ENCODE data around the gene ELOVL6. TPM values are rescaled to one million over a fixed set of nuclear protein-coding genes. Genes with fewer than 3 reads are reported as not detected.
"Not testable (repeated sequence)": the region's sequence is repeated elsewhere in the genome, so short reads cannot be mapped to it uniquely, and the experiment has no call there.

ELOVL6 gene
- total RNA-seq, 1 donor from 2014 or later, result 25.5 TPM

DNA sequence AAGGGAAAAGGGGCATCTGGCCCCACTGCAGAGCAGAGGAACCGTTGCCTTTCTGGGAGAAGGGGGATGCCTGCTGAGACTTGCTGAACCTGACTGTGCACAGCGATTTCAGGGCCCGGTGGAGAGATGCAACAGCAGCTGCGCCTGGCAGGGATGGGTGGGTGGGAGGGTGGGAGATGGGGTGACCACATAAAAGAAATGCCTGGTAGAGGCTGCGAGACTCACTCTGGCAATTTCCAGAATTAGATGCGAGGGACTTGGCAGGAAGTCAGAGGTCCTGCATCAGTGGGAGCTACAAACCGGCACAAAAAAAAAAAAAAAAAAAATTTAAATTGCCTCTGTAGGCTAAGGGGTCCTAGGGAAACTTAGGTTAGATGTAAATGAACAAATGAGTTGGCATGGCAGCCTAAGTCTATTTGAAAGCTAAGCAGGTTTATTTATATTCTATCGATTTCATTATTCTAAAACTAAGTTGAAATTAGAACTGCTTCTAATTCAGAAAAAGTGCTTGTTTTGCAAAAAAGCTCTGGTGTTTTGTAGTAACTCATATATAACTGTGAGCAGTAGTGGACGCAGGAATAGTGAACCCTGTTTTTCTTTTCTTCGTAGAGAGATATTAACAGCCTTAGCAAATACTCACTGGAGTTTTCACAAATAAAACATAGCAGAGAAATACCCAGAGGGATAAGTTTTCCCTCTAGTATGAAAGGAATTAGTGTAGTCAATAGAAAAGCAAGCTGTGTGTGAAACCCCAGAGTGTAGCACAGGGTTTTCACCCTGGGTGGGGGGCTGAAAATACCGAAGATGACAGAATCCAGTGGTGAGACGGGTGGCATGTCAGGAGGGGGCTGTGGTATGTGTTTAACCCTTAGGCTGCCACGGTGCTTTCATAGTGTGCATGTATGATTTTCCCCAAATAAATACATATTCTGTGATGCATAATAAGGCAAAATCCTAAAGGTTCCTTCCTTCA, 155.6 kb downstream of the ELOVL6 start:
- H3K27ac Mint-ChIP-seq (ENCODE audit: unreplicated experiment), result no peak overlapping the region
- Histone ChIP-seq H3K27ac (ENCODE audit: low read depth, low read length) (no peak overlapping the region), H3K27me3 (ENCODE audit: insufficient read depth, low read length) (no peaks in the 10 kb centered on the region), H2AFZ (ENCODE audit: low read depth, low read length) (no peak overlapping the region), H3K4me2 (ENCODE audit: low read length) (peak overlapping the region; percentile 0), H3K4me1 (ENCODE audit: insufficient read depth, low read length) (peaks cover 5% of the 10 kb centered on the region), H3K36me3 (ENCODE audit: insufficient read depth, low read length) (no peaks in the 10 kb centered on the region), H3K9ac (ENCODE audit: low read length) (no peak overlapping the region), H3K79me2 (ENCODE audit: insufficient read depth, low read length) (no peaks in the 10 kb centered on the region), H4K20me1 (ENCODE audit: insufficient read depth, low read length) (no peaks in the 10 kb centered on the region), H3K9me3 (ENCODE audit: insufficient read depth, low read depth, low read length) (no peaks in the 10 kb centered on the region), H3K4me3 (ENCODE audit: insufficient read depth, low read depth, low read length) (no peak overlapping the region)
- DNase-seq (ENCODE audit: low read depth) (no peak), FAIRE-seq (no peak)
- no peaks in the 10 kb centered on the region for H3K27me3 Mint-ChIP-seq (ENCODE audit: low read depth, unreplicated experiment)
- no peaks in the 10 kb centered on the region for H3K36me3 Mint-ChIP-seq (ENCODE audit: low read depth, unreplicated experiment)
- H3K4me3 Mint-ChIP-seq (ENCODE audit: unreplicated experiment), result no peak overlapping the region
- H3K9me3 Mint-ChIP-seq (ENCODE audit: unreplicated experiment), result no peaks in the 10 kb centered on the region
- peaks cover 17% of the 10 kb centered on the region for H3K4me1 Mint-ChIP-seq (ENCODE audit: low read depth, unreplicated experiment)
- TF ChIP-seq, protein P1, sequence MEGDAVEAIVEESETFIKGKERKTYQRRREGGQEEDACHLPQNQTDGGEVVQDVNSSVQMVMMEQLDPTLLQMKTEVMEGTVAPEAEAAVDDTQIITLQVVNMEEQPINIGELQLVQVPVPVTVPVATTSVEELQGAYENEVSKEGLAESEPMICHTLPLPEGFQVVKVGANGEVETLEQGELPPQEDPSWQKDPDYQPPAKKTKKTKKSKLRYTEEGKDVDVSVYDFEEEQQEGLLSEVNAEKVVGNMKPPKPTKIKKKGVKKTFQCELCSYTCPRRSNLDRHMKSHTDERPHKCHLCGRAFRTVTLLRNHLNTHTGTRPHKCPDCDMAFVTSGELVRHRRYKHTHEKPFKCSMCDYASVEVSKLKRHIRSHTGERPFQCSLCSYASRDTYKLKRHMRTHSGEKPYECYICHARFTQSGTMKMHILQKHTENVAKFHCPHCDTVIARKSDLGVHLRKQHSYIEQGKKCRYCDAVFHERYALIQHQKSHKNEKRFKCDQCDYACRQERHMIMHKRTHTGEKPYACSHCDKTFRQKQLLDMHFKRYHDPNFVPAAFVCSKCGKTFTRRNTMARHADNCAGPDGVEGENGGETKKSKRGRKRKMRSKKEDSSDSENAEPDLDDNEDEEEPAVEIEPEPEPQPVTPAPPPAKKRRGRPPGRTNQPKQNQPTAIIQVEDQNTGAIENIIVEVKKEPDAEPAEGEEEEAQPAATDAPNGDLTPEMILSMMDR (IDR thresholded peaks at IDR 0.05; ENCODE audit: insufficient read depth, low read depth, low read length), result no peak
- no peak for TF ChIP-seq EZH2 (IDR thresholded peaks at IDR 0.05; ENCODE audit: insufficient read depth, low read length)

DNA sequence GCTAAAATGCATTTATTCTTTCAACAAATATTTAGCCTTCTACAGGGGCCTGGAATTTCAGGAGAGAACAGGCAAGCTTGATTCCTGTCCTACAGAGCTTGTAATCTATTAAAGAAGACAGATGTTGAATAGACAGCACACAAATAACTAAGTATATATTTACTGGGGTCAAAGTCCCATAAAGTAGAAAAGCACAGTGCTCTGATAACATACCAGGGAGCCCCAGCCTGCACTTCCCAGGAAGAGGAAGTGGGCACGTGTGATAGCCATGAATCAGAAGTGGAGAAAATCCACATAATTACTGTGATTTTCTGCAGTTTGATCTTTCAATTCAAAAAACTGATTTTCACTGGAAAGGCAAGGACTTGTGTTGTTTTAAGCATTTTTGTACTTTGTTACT, 156.7 kb downstream of the ELOVL6 start:
- no peak overlapping the region for H3K9ac ChIP-seq (ENCODE audit: low read length)
- H3K27me3 Mint-ChIP-seq (ENCODE audit: low read depth, unreplicated experiment), result peaks cover 2% of the 10 kb centered on the region
- H3K79me2 ChIP-seq (ENCODE audit: insufficient read depth, low read length), result no peaks in the 10 kb centered on the region
- DNase-seq (ENCODE audit: low read depth), result no peak
- H3K36me3 Mint-ChIP-seq (ENCODE audit: low read depth, unreplicated experiment), result no peaks in the 10 kb centered on the region
- no peaks in the 10 kb centered on the region for H3K27me3 ChIP-seq (ENCODE audit: insufficient read depth, low read length)
- H3K4me3 ChIP-seq (ENCODE audit: insufficient read depth, low read depth, low read length), result no peak overlapping the region
- H3K27ac ChIP-seq (ENCODE audit: low read depth, low read length), result no peak overlapping the region
- no peak for FAIRE-seq
- TF ChIP-seq, protein P1 (IDR thresholded peaks at IDR 0.05; ENCODE audit: insufficient read depth, low read depth, low read length), result no peak
- no peak for TF ChIP-seq EZH2 (IDR thresholded peaks at IDR 0.05; ENCODE audit: insufficient read depth, low read length)
- H2AFZ ChIP-seq (ENCODE audit: low read depth, low read length), result no peak overlapping the region
- H3K9me3 ChIP-seq (ENCODE audit: insufficient read depth, low read depth, low read length), result no peaks in the 10 kb centered on the region
- no peaks in the 10 kb centered on the region for H3K9me3 Mint-ChIP-seq (ENCODE audit: unreplicated experiment)
- no peak overlapping the region for H3K4me3 Mint-ChIP-seq (ENCODE audit: unreplicated experiment)
- H3K4me2 ChIP-seq (ENCODE audit: low read length), result no peak overlapping the region
- H3K27ac Mint-ChIP-seq (ENCODE audit: unreplicated experiment), result no peak overlapping the region
- no peaks in the 10 kb centered on the region for H3K36me3 ChIP-seq (ENCODE audit: insufficient read depth, low read length)
- peaks cover 5% of the 10 kb centered on the region for H3K4me1 ChIP-seq (ENCODE audit: insufficient read depth, low read length)
- H3K4me1 Mint-ChIP-seq (ENCODE audit: low read depth, unreplicated experiment), result peaks cover 17% of the 10 kb centered on the region
- no peaks in the 10 kb centered on the region for H4K20me1 ChIP-seq (ENCODE audit: insufficient read depth, low read length)

DNA sequence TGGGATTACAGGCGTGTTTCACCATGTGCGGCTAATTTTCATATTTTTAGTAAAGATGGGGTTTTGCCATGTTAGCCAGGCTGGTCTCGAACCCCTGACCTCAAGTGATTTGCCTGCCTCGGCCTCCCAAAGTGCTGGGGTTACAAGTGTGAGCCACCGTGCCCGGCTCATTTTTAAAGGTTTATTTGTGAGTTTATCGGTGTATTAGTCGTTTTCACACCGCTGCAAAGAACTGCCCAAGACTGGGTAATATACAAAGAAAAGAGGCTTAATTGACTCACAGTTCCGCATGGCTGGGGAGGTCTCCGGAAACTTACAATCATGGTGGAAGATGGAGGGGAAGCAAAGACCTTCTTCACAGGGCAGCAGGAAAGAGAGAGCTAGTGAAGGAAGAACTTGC, 159.3 kb downstream of the ELOVL6 start:
- not testable (repeated sequence) for H3K27ac ChIP-seq (ENCODE audit: low read depth, low read length); H2AFZ ChIP-seq (ENCODE audit: low read depth, low read length); H3K9me3 ChIP-seq (ENCODE audit: insufficient read depth, low read depth, low read length); H3K4me3 ChIP-seq (ENCODE audit: insufficient read depth, low read depth, low read length); H3K79me2 ChIP-seq (ENCODE audit: insufficient read depth, low read length); H3K4me2 ChIP-seq (ENCODE audit: low read length); H4K20me1 ChIP-seq (ENCODE audit: insufficient read depth, low read length); H3K27me3 ChIP-seq (ENCODE audit: insufficient read depth, low read length); H3K27ac Mint-ChIP-seq (ENCODE audit: unreplicated experiment); H3K9me3 Mint-ChIP-seq (ENCODE audit: unreplicated experiment); H3K27me3 Mint-ChIP-seq (ENCODE audit: low read depth, unreplicated experiment); FAIRE-seq; H3K9ac ChIP-seq (ENCODE audit: low read length); H3K36me3 Mint-ChIP-seq (ENCODE audit: low read depth, unreplicated experiment); DNase-seq (ENCODE audit: low read depth); H3K36me3 ChIP-seq (ENCODE audit: insufficient read depth, low read length); H3K4me3 Mint-ChIP-seq (ENCODE audit: unreplicated experiment); H3K4me1 ChIP-seq (ENCODE audit: insufficient read depth, low read length)
- H3K4me1 Mint-ChIP-seq (ENCODE audit: low read depth, unreplicated experiment), result peaks cover 16% of the 10 kb centered on the region
